Measurements from ENCODE around the gene ARHGEF19. TPM values are rescaled to one million over a fixed set of nuclear protein-coding genes. Genes with fewer than 3 reads are reported as not detected.

The ARHGEF19 gene
- total RNA-seq, 1 donor from 2014 or later: 5.7 TPM

DNA sequence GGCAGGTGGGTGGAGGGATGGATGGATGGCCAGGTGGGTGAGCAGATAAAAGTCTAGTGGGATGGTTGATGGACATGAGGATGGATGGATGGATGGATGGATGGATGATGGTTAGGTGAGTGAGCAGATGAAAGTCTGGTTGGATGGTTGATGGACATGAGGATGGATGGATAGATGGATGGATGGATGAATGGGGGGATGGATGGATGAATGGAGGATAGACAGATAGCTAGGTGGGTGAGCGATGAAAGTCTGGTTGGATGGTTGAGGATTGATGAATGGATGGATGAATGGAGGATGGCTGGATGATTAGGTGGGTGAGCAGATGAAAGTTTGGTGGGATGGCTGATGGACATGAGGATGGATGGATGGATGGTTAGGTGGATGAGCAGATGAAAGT is 9.0 kb upstream of the ARHGEF19 start:
- no peak overlapping the region for H3K4me3 ChIP-seq (ENCODE audit: insufficient read depth, low read depth, low read length)
- no peaks in the 10 kb centered on the region for H4K20me1 ChIP-seq (ENCODE audit: insufficient read depth, low read length)
- H3K4me1 ChIP-seq (ENCODE audit: insufficient read depth, low read length): peaks cover 7% of the 10 kb centered on the region
- H3K27me3 ChIP-seq (ENCODE audit: insufficient read depth, low read length): peaks cover 6% of the 10 kb centered on the region
- no peaks in the 10 kb centered on the region for H3K36me3 ChIP-seq (ENCODE audit: insufficient read depth, low read length)
- H3K4me1 Mint-ChIP-seq (ENCODE audit: low read depth, unreplicated experiment): peaks cover 2% of the 10 kb centered on the region
- peaks cover 4% of the 10 kb centered on the region for H3K9me3 ChIP-seq (ENCODE audit: insufficient read depth, low read depth, low read length)
- H3K79me2 ChIP-seq (ENCODE audit: insufficient read depth, low read length): no peaks in the 10 kb centered on the region
- FAIRE-seq (no peak), DNase-seq (ENCODE audit: low read depth) (no peak)
- H2AFZ ChIP-seq (ENCODE audit: low read depth, low read length): no peak overlapping the region
- H3K4me2 ChIP-seq (ENCODE audit: low read length): no peak overlapping the region
- peaks cover 2% of the 10 kb centered on the region for H3K36me3 Mint-ChIP-seq (ENCODE audit: low read depth, unreplicated experiment)
- H3K27me3 Mint-ChIP-seq (ENCODE audit: low read depth, unreplicated experiment): peaks cover 44% of the 10 kb centered on the region
- TF ChIP-seq, protein P1, sequence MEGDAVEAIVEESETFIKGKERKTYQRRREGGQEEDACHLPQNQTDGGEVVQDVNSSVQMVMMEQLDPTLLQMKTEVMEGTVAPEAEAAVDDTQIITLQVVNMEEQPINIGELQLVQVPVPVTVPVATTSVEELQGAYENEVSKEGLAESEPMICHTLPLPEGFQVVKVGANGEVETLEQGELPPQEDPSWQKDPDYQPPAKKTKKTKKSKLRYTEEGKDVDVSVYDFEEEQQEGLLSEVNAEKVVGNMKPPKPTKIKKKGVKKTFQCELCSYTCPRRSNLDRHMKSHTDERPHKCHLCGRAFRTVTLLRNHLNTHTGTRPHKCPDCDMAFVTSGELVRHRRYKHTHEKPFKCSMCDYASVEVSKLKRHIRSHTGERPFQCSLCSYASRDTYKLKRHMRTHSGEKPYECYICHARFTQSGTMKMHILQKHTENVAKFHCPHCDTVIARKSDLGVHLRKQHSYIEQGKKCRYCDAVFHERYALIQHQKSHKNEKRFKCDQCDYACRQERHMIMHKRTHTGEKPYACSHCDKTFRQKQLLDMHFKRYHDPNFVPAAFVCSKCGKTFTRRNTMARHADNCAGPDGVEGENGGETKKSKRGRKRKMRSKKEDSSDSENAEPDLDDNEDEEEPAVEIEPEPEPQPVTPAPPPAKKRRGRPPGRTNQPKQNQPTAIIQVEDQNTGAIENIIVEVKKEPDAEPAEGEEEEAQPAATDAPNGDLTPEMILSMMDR (IDR thresholded peaks at IDR 0.05; ENCODE audit: insufficient read depth, low read depth, low read length): no peak
- no peak for TF ChIP-seq EZH2 (IDR thresholded peaks at IDR 0.05; ENCODE audit: insufficient read depth, low read length)
- no peak overlapping the region for H3K27ac Mint-ChIP-seq (ENCODE audit: unreplicated experiment)
- H3K4me3 Mint-ChIP-seq (ENCODE audit: unreplicated experiment): no peak overlapping the region
- H3K9me3 Mint-ChIP-seq (ENCODE audit: unreplicated experiment): peaks cover 7% of the 10 kb centered on the region
- no peak overlapping the region for H3K9ac ChIP-seq (ENCODE audit: low read length)
- H3K27ac ChIP-seq (ENCODE audit: low read depth, low read length): no peak overlapping the region

DNA sequence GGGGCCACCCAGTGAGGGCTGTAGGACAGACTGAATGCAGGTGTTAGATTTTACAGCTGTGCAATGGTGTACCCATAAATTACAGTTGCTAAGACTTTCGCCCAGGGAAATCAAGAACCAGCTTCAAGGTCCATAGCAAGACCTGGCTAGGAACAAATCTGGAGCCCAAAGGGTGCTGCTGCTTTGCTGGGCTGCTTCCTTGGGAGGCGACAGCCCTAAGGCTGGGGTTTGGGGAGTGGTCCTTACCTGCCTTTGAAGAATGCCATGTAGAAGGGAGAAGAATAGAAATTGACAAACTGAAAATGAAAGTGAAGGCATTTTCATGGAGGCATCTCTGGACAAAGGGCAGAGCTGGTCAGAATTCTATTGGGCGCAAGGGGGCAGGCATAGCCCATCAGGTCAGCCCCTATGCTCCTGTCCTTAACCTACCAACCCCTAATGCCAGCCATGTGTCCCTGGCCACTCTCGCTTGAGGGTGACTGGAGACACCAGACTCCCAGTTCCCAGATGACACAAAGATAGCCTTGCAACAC is 7.6 kb upstream of the ARHGEF19 start:
- no peaks in the 10 kb centered on the region for H3K9me3 ChIP-seq (ENCODE audit: insufficient read depth, low read depth, low read length)
- no peak for DNase-seq (ENCODE audit: low read depth)

DNA sequence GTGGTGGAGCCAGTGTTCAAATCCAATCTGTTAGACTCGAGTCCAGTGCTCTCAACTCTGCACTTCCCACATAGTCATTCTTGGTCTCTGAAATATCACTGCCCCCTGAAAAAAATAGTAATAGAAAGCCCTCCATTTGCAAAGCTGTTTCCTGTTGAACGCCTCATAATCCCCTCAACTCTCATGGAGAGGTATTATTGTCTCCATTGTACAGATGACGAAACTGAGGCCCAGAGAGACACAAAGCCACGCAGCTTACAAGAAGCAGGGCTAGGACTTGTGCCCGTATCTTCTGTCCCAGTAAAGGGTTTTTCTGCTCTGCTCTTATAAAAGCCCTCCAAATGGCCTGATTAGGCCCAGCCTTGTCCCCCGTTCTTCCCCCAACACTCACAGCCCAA is 6.2 kb upstream of the ARHGEF19 start:
- peaks cover 24% of the 10 kb centered on the region for H3K27me3 Mint-ChIP-seq (ENCODE audit: low read depth, unreplicated experiment)

More for the DNA sequence above, 7.6 kb upstream of the ARHGEF19 start:
- no peak overlapping the region for H3K4me3 Mint-ChIP-seq (ENCODE audit: unreplicated experiment)
- peaks cover 4% of the 10 kb centered on the region for H3K9me3 Mint-ChIP-seq (ENCODE audit: unreplicated experiment)
- no peaks in the 10 kb centered on the region for H3K36me3 Mint-ChIP-seq (ENCODE audit: low read depth, unreplicated experiment)
- Histone ChIP-seq H3K4me1 (ENCODE audit: insufficient read depth, low read length) (peaks cover 10% of the 10 kb centered on the region), H3K4me2 (ENCODE audit: low read length) (no peak overlapping the region), H2AFZ (ENCODE audit: low read depth, low read length) (no peak overlapping the region), H3K27ac (ENCODE audit: low read depth, low read length) (no peak overlapping the region), H3K4me3 (ENCODE audit: insufficient read depth, low read depth, low read length) (no peak overlapping the region), H4K20me1 (ENCODE audit: insufficient read depth, low read length) (no peaks in the 10 kb centered on the region), H3K79me2 (ENCODE audit: insufficient read depth, low read length) (no peaks in the 10 kb centered on the region), H3K36me3 (ENCODE audit: insufficient read depth, low read length) (no peaks in the 10 kb centered on the region), H3K27me3 (ENCODE audit: insufficient read depth, low read length) (no peaks in the 10 kb centered on the region), H3K9ac (ENCODE audit: low read length) (no peak overlapping the region)
- peaks cover 32% of the 10 kb centered on the region for H3K27me3 Mint-ChIP-seq (ENCODE audit: low read depth, unreplicated experiment)
- no peak for FAIRE-seq
- no peak for TF ChIP-seq EZH2 (IDR thresholded peaks at IDR 0.05; ENCODE audit: insufficient read depth, low read length)
- TF ChIP-seq, protein P1 (IDR thresholded peaks at IDR 0.05; ENCODE audit: insufficient read depth, low read depth, low read length): no peak
- H3K27ac Mint-ChIP-seq (ENCODE audit: unreplicated experiment): no peak overlapping the region
- H3K4me1 Mint-ChIP-seq (ENCODE audit: low read depth, unreplicated experiment): peaks cover 2% of the 10 kb centered on the region

More for the DNA sequence above, 6.2 kb upstream of the ARHGEF19 start:
- Histone ChIP-seq H3K27me3 (ENCODE audit: insufficient read depth, low read length) (no peaks in the 10 kb centered on the region), H3K4me3 (ENCODE audit: insufficient read depth, low read depth, low read length) (no peak overlapping the region), H3K9ac (ENCODE audit: low read length) (no peak overlapping the region), H3K79me2 (ENCODE audit: insufficient read depth, low read length) (no peaks in the 10 kb centered on the region), H3K9me3 (ENCODE audit: insufficient read depth, low read depth, low read length) (no peaks in the 10 kb centered on the region), H3K36me3 (ENCODE audit: insufficient read depth, low read length) (no peaks in the 10 kb centered on the region), H3K4me2 (ENCODE audit: low read length) (no peak overlapping the region), H3K27ac (ENCODE audit: low read depth, low read length) (no peak overlapping the region), H4K20me1 (ENCODE audit: insufficient read depth, low read length) (no peaks in the 10 kb centered on the region), H2AFZ (ENCODE audit: low read depth, low read length) (no peak overlapping the region), H3K4me1 (ENCODE audit: insufficient read depth, low read length) (peaks cover 10% of the 10 kb centered on the region)
- FAIRE-seq (no peak), DNase-seq (ENCODE audit: low read depth) (no peak)
- Mint-ChIP-seq H3K9me3 (ENCODE audit: unreplicated experiment) (peaks cover 4% of the 10 kb centered on the region), H3K4me3 (ENCODE audit: unreplicated experiment) (peak overlapping the region; percentile 52), H3K36me3 (ENCODE audit: low read depth, unreplicated experiment) (no peaks in the 10 kb centered on the region), H3K4me1 (ENCODE audit: low read depth, unreplicated experiment) (peaks cover 2% of the 10 kb centered on the region), H3K27ac (ENCODE audit: unreplicated experiment) (no peak overlapping the region)
- no peak for TF ChIP-seq EZH2 (IDR thresholded peaks at IDR 0.05; ENCODE audit: insufficient read depth, low read length)
- TF ChIP-seq, protein P1 (IDR thresholded peaks at IDR 0.05; ENCODE audit: insufficient read depth, low read depth, low read length): no peak
